Ascending aorta (tissue), 2 donors: Measurements from ENCODE around the gene RHOH. TPM values are rescaled to one million over a fixed set of nuclear protein-coding genes. Genes with fewer than 3 reads are reported as not detected.
"Not testable (repeated sequence)": the region's sequence is repeated elsewhere in the genome, so short reads cannot be mapped to it uniquely, and the experiment has no call there.

Source experiments
- DNase-seq, 2 donors: peaks; one replicate each; pipeline ENCODE4 v3.0.0-alpha.2; 2019; ENCODE audit warnings: low spot score in 2 of 2
- H3K27ac ChIP-seq, 2 donors: fragments of 200-600 bp; sonication (generic); one replicate each; pipeline ENCODE4 v1.5.1; 2016 to 2017; ENCODE audit warnings: mild to moderate bottlenecking in 1 of 2
- H3K27me3 ChIP-seq: fragments of 200-600 bp; sonication (generic); one replicate; pipeline ENCODE4 v1.5.1; 2017
- H3K36me3 ChIP-seq, 2 donors: fragments of 200-600 bp; sonication (generic); one replicate each; pipeline ENCODE4 v1.5.1; 2016
- H3K4me1 ChIP-seq, 2 donors: fragments of 200-600 bp; sonication (generic); one replicate each; pipeline ENCODE4 v1.5.1; 2016 to 2017; ENCODE audit warnings: mild to moderate bottlenecking in 1 of 2
- H3K4me3 ChIP-seq, 2 donors: fragments of 200-600 bp; sonication (generic); one replicate each; pipeline ENCODE4 v1.5.1; 2016 to 2017; ENCODE audit warnings: mild to moderate bottlenecking in 1 of 2
- H3K9me3 ChIP-seq, 2 donors: fragments of 200-600 bp; sonication (generic); one replicate each; pipeline ENCODE4 v1.5.1; 2016
- CTCF ChIP-seq, 3 experiments: fragments of 200-600 bp in 2 of 3; fragments of 450-650 bp in 1 of 3; sonication (generic) in 2 of 3; IDR thresholded peaks; one replicate each; pipeline ENCODE4 v1.5.1; 2016 to 2019; ENCODE audit warnings: antibody characterized with exemption in 3 of 3, mild to moderate bottlenecking in 1 of 3, moderate library complexity in 1 of 3
- intact Hi-C: fragments of 100-400 bp; cut with DNase I; formaldehyde crosslinking; loops from one replicate; pipeline ENCODE4 v1.15.1; 2023
- total RNA-seq: library from RNA; depleted of rRNA; stranded (reverse); fragments of >200 nt; gene quantifications from one replicate; pipeline ENCODE4 v1.1.0, GENCODE V29; 2016

The RHOH gene
- total RNA-seq, 1 donor from 2014 or later = not detected

DNA sequence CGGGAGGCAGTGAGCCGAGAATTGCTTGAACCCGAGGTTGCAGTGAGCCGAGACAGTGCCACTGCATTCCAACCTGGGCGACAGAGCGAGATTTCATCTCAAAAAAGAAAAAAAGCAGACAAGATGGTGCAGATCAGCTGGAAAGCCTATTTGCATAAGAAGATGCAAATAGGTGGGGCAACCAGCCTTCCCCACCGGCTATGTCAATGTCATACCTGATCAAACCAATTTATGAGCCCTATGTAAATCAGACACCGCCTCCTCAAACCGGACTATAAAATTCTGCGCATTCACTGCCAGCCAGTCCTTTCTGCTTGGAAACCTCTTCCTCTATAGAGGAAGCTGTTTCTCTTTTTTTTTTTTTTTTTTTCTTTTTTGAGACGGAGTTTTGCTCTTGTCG lies 73.8 kb downstream of the RHOH start:
- Histone ChIP-seq H3K9me3 (no peaks in the 10 kb centered on the region), H3K4me3 (no peak overlapping the region)

GRCh38 chr4:40275065-40275730 lies 78.4 kb downstream of the RHOH start:
- no peak overlapping the region for H3K4me3 ChIP-seq
- H3K27ac ChIP-seq = no peak overlapping the region
- H3K36me3 ChIP-seq = no peaks in the 10 kb centered on the region
- H3K27me3 ChIP-seq = no peaks in the 10 kb centered on the region
- intact Hi-C loops = no loop called here
- no peaks in the 10 kb centered on the region for H3K9me3 ChIP-seq
- H3K4me1 ChIP-seq = no peaks in the 10 kb centered on the region
- DNase-seq = no peak
- TF ChIP-seq CTCF (IDR thresholded peaks at IDR 0.05) = no peak

More for the DNA sequence above, 73.8 kb downstream of the RHOH start:
- Histone ChIP-seq H3K36me3 (no peaks in the 10 kb centered on the region), H3K27ac (no peak overlapping the region), H3K4me1 (no peaks in the 10 kb centered on the region), H3K27me3 (no peaks in the 10 kb centered on the region)
- no peak for TF ChIP-seq CTCF (IDR thresholded peaks at IDR 0.05)
- no peak for DNase-seq
- intact Hi-C loops = no loop called here

GRCh38 chr4:40276546-40276945 lies 79.7 kb downstream of the RHOH start:
- no peak for DNase-seq
- intact Hi-C loops = no loop called here
- no peak overlapping the region for H3K4me3 ChIP-seq
- H3K36me3 ChIP-seq = no peaks in the 10 kb centered on the region
- H3K9me3 ChIP-seq = no peaks in the 10 kb centered on the region
- no peak overlapping the region for H3K27ac ChIP-seq
- no peak for TF ChIP-seq CTCF (IDR thresholded peaks at IDR 0.05)
- no peaks in the 10 kb centered on the region for H3K27me3 ChIP-seq
- no peaks in the 10 kb centered on the region for H3K4me1 ChIP-seq

GRCh38 chr4:40280586-40280985 lies 83.8 kb downstream of the RHOH start:
- no peak for DNase-seq
- TF ChIP-seq CTCF (IDR thresholded peaks at IDR 0.05) = no peak
- no peaks in the 10 kb centered on the region for H3K4me1 ChIP-seq
- no peaks in the 10 kb centered on the region for H3K9me3 ChIP-seq
- H3K27ac ChIP-seq = no peak overlapping the region
- intact Hi-C loops = no loop called here
- H3K4me3 ChIP-seq = no peak overlapping the region
- H3K36me3 ChIP-seq = no peaks in the 10 kb centered on the region
- no peaks in the 10 kb centered on the region for H3K27me3 ChIP-seq

DNA sequence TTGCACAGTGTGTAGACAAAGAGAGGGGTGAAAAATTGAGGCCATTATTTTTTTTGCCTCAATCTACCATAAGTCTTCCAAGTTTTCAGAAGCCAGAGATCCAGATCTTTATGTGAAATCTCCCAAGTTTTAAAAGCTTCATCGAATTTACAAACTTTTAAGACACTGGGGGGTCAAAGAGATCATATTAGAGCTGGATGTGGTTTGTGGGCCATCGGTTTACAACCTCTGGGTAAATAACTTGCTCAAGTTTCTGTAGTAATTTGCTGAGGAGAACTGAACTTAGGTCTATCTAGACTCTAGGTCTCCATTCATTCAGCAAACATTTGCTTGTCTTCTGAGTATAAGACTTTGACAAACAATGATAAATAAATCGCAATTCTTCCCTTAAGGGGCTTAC lies 84.3 kb downstream of the RHOH start:
- no peaks in the 10 kb centered on the region for H3K36me3 ChIP-seq
- no peak for TF ChIP-seq CTCF (IDR thresholded peaks at IDR 0.05)
- H3K4me1 ChIP-seq = no peaks in the 10 kb centered on the region
- no peak overlapping the region for H3K4me3 ChIP-seq
- no peaks in the 10 kb centered on the region for H3K9me3 ChIP-seq
- no peaks in the 10 kb centered on the region for H3K27me3 ChIP-seq
- H3K27ac ChIP-seq = no peak overlapping the region
- intact Hi-C loops = no loop called here
- DNase-seq = no peak

GRCh38 chr4:40281913-40282312 lies 85.1 kb downstream of the RHOH start:
- Histone ChIP-seq H3K9me3 (no peaks in the 10 kb centered on the region), H3K27me3 (no peaks in the 10 kb centered on the region), H3K4me1 (no peaks in the 10 kb centered on the region), H3K27ac (no peak overlapping the region), H3K4me3 (no peak overlapping the region), H3K36me3 (no peaks in the 10 kb centered on the region)
- no peak for TF ChIP-seq CTCF (IDR thresholded peaks at IDR 0.05)
- intact Hi-C loops = no loop called here
- no peak for DNase-seq

GRCh38 chr4:40282857-40283256 lies 86.0 kb downstream of the RHOH start:
- intact Hi-C loops, H3K27me3 ChIP-seq, H3K27ac ChIP-seq, H3K36me3 ChIP-seq, H3K4me1 ChIP-seq, H3K4me3 ChIP-seq, DNase-seq, H3K9me3 ChIP-seq: not testable (repeated sequence)
